ENCODE results near the gene QSOX1. TPM values are rescaled to one million over a fixed set of nuclear protein-coding genes. Genes with fewer than 3 reads are reported as not detected.

The QSOX1 gene
- total RNA-seq, 1 donor from 2014 or later = 202 TPM

- Histone ChIP-seq H3K4me3 (ENCODE audit: low read depth, low read length) (no peak overlapping the region), H3K36me3 (ENCODE audit: control insufficient read depth, insufficient read depth, low read length) (no peaks in the 10 kb centered on the region), H3K27me3 (ENCODE audit: control insufficient read depth, insufficient read depth, low read length) (no peaks in the 10 kb centered on the region)
- TF ChIP-seq CTCF (IDR thresholded peaks at IDR 0.05; ENCODE audit: insufficient read depth, low read length, poor library complexity, severe bottlenecking) = no peak
- DNase-seq (ENCODE audit: low read depth) = no peak
Observed at GRCh38 chr1:180208264-180208663, 53.6 kb downstream of the QSOX1 start.

GRCh38 chr1:180210008-180210620 lies 55.4 kb downstream of the QSOX1 start:
- no peak for TF ChIP-seq CTCF (IDR thresholded peaks at IDR 0.05; ENCODE audit: insufficient read depth, low read length, poor library complexity, severe bottlenecking)
- no peak for DNase-seq (ENCODE audit: low read depth)
- Histone ChIP-seq H3K36me3 (ENCODE audit: control insufficient read depth, insufficient read depth, low read length) (no peaks in the 10 kb centered on the region), H3K27me3 (ENCODE audit: control insufficient read depth, insufficient read depth, low read length) (no peaks in the 10 kb centered on the region), H3K4me3 (ENCODE audit: low read depth, low read length) (no peak overlapping the region)

- Histone ChIP-seq H3K4me3 (ENCODE audit: low read depth, low read length) (no peak overlapping the region), H3K27me3 (ENCODE audit: control insufficient read depth, insufficient read depth, low read length) (no peaks in the 10 kb centered on the region), H3K36me3 (ENCODE audit: control insufficient read depth, insufficient read depth, low read length) (no peaks in the 10 kb centered on the region)
- no peak for TF ChIP-seq CTCF (IDR thresholded peaks at IDR 0.05; ENCODE audit: insufficient read depth, low read length, poor library complexity, severe bottlenecking)
- DNase-seq (ENCODE audit: low read depth) = no peak
Observed at GRCh38 chr1:180211156-180211859, 56.6 kb downstream of the QSOX1 start.

GRCh38 chr1:180211860-180212229 lies 57.2 kb downstream of the QSOX1 start:
- H3K4me3 ChIP-seq (ENCODE audit: low read depth, low read length) = no peak overlapping the region
- H3K36me3 ChIP-seq (ENCODE audit: control insufficient read depth, insufficient read depth, low read length) = no peaks in the 10 kb centered on the region
- no peaks in the 10 kb centered on the region for H3K27me3 ChIP-seq (ENCODE audit: control insufficient read depth, insufficient read depth, low read length)
- DNase-seq (ENCODE audit: low read depth) = no peak
- no peak for TF ChIP-seq CTCF (IDR thresholded peaks at IDR 0.05; ENCODE audit: insufficient read depth, low read length, poor library complexity, severe bottlenecking)

GRCh38 chr1:180213401-180214170 lies 58.9 kb downstream of the QSOX1 start:
- no peak for DNase-seq (ENCODE audit: low read depth)
- no peak overlapping the region for H3K4me3 ChIP-seq (ENCODE audit: low read depth, low read length)

More at GRCh38 chr1:180213401-180214170, 58.9 kb downstream of the QSOX1 start:
- no peak for TF ChIP-seq CTCF (IDR thresholded peaks at IDR 0.05; ENCODE audit: insufficient read depth, low read length, poor library complexity, severe bottlenecking)
- no peaks in the 10 kb centered on the region for H3K36me3 ChIP-seq (ENCODE audit: control insufficient read depth, insufficient read depth, low read length)
- no peaks in the 10 kb centered on the region for H3K27me3 ChIP-seq (ENCODE audit: control insufficient read depth, insufficient read depth, low read length)

All from kidney epithelial cell (primary cell).